Epithelial cell of proximal tubule (primary cell): Measurements from ENCODE around the gene STRN4. TPM values are rescaled to one million over a fixed set of nuclear protein-coding genes. Genes with fewer than 3 reads are reported as not detected.

Source experiments
- DNase-seq: peaks from one replicate; pipeline ENCODE4 v3.0.0-alpha.2; 2011; ENCODE audit warnings: low read depth
- H3K4me3 ChIP-seq: 2 replicates; pipeline ENCODE4 v1.5.1; 2011; ENCODE audit warnings: low read depth, mild to moderate bottlenecking, low read length
- CTCF ChIP-seq: conservative IDR thresholded peaks from 2 replicates; pipeline ENCODE4 v1.5.1; 2012; ENCODE audit warnings: low read depth, mild to moderate bottlenecking, low read length
- total RNA-seq: library from RNA; depleted of rRNA; stranded (reverse); fragments of >200 nt; gene quantifications from 2 replicates; pipeline ENCODE4 v1.2.3, GENCODE V29; 2015

STRN4 gene
- 62.1 and 95.0 TPM in 2 replicates for total RNA-seq

GRCh38 chr19:46746281-46747057 lies at the start of gene STRN4:
TSS of gene STRN4 (minus strand) at chr19:46746450. CDS start at chr19:46746430, 20 bp downstream.
- TF ChIP-seq CTCF, result no peak
- DNase-seq, result no peak
- H3K4me3 ChIP-seq, result peak within 1 kb of the TSS; percentile 83

- TF ChIP-seq CTCF, result no peak
- no peak for DNase-seq
- H3K4me3 ChIP-seq, result no peak overlapping the region
Observed at GRCh38 chr19:46791944-46792343, 45.7 kb upstream of the STRN4 start.

- H3K4me3 ChIP-seq, result no peak overlapping the region
- no peak for DNase-seq
- TF ChIP-seq CTCF, result no peak
Observed at GRCh38 chr19:46789371-46789770, 43.1 kb upstream of the STRN4 start.

GRCh38 chr19:46788968-46789338 lies 42.7 kb upstream of the STRN4 start:
- no peak overlapping the region for H3K4me3 ChIP-seq
- DNase-seq, result no peak
- no peak for TF ChIP-seq CTCF

GRCh38 chr19:46788262-46788967 lies 42.2 kb upstream of the STRN4 start, which contains the start of gene SLC1A5:
TSS of gene SLC1A5 (minus strand) at chr19:46788594. CDS start at chr19:46787965, 629 bp downstream.
- no peak for TF ChIP-seq CTCF
- peak within 1 kb of the TSS; percentile 86 for H3K4me3 ChIP-seq
- no peak for DNase-seq

- TF ChIP-seq CTCF, result no peak
- no peak for DNase-seq
- peak overlapping the region; percentile 86 for H3K4me3 ChIP-seq
Observed at GRCh38 chr19:46787331-46788261, 41.3 kb upstream of the STRN4 start.
